Motor neuron (in vitro differentiated cells): ENCODE data around the gene MIDN. TPM values are rescaled to one million over a fixed set of nuclear protein-coding genes. Genes with fewer than 3 reads are reported as not detected.

ENCODE experiments used
- ATAC-seq, 8 experiments: fragments of 200-7000 bp; cut with Tn5 transposase; replicated peaks in 6 of 8; 2 replicates each; pipeline ENCODE4 v1.8.0; 2021; ENCODE audit warnings: mild to moderate bottlenecking in 8 of 8, moderate library complexity in 8 of 8
- H3K27ac ChIP-seq, 2 donors: fragments of 250-450 bp; sonication (Bioruptor Pico); 2 replicates each; pipeline ENCODE4 v1.9.0; 2021; ENCODE audit warnings: antibody characterized with exemption in 2 of 2, mild to moderate bottlenecking in 2 of 2, moderate library complexity in 1 of 2
- H3K4me1 ChIP-seq, 2 donors: fragments of 250-450 bp; sonication (Bioruptor Pico); replicated peaks in 1 of 2; 2 replicates each; pipeline ENCODE4 v1.6.1; 2021; ENCODE audit warnings: antibody characterized with exemption in 2 of 2, mild to moderate bottlenecking in 2 of 2, moderate library complexity in 1 of 2
- H3K4me3 ChIP-seq, 5 donors: fragments of 250-450 bp; sonication (Bioruptor Pico); 2 replicates each; pipeline ENCODE4 v1.9.0; 2021; ENCODE audit warnings: antibody characterized with exemption in 5 of 5, mild to moderate bottlenecking in 5 of 5, moderate library complexity in 4 of 5
- WGBS, 10 experiments: fragments of 450-650 bp; shearing (Covaris generic); methylation state at CpG; one replicate each; pipeline ENCODE4 v1.0.0; 2022; 5-methylcytosine and 5-hydroxymethylcytosine counted together
- in situ Hi-C, 9 experiments: fragments of 400-800 bp; cut with MboI; loops; one replicate each; pipeline ENCODE4 v1.15.0; 2021; ENCODE audit warnings: low sequenced_read_pairs in 9 of 9, low pct_unique_long_range_greater_than_20kb in 2 of 9; ENCODE audit not compliant: unreplicated experiment in 9 of 9
- total RNA-seq, 8 experiments: library from RNA; unstranded; fragments of 300-600 nt; gene quantifications; 2 replicates each; pipeline versions ENCODE4 v1.2.3 to v1.2.4, GENCODE V29; 2022

The MIDN gene
- total RNA-seq, 8 experiments from 2014 or later, result 15.0 to 78.9 (median 35.1) TPM

DNA sequence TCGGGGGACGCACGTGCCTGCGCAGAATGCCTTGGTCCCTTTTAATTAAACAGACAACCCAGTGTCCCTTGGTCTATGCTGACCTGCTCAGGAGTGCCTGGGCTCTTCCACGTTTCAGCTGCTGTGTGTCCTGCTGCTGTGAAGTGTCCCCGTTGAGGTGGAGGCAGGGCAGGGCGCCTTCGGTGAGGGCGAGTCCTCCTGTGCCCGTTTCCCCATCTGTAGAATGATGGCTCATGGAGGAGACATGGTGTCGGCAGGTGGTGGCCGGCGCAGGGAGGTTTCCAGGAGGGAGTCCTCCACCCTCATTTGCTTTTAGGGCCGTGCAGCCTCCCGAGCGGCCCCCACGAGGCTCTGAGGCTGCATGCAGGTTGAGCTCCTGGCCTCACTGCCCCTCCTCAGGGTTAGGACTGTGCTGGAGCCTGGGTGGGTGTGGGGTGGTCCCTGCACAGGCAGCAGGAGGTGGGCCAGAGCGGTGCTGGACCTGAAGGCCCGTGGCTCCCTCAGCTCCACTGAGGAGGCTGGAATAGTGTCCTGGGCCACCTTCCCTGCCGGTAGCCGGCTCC lies 34.0 kb upstream of the MIDN start:
- Histone ChIP-seq H3K4me3 (no peak overlapping the region), H3K4me1 (peaks cover 21 to 27% of the 10 kb centered on the region in 2 donors), H3K27ac (peak overlapping the region; percentile 14 to 39)
- WGBS, 10 experiments, result 59 to 100% (median 76%) methylated on average over 1 to 7 of the region's 21 CpGs; no CpG with 5 or more reads in 5 of the 10 experiments
- in situ Hi-C loops, result no loop called here
- ATAC-seq, result peak in 3 of 8 experiments; percentile 1 to 12 (median 7)

DNA sequence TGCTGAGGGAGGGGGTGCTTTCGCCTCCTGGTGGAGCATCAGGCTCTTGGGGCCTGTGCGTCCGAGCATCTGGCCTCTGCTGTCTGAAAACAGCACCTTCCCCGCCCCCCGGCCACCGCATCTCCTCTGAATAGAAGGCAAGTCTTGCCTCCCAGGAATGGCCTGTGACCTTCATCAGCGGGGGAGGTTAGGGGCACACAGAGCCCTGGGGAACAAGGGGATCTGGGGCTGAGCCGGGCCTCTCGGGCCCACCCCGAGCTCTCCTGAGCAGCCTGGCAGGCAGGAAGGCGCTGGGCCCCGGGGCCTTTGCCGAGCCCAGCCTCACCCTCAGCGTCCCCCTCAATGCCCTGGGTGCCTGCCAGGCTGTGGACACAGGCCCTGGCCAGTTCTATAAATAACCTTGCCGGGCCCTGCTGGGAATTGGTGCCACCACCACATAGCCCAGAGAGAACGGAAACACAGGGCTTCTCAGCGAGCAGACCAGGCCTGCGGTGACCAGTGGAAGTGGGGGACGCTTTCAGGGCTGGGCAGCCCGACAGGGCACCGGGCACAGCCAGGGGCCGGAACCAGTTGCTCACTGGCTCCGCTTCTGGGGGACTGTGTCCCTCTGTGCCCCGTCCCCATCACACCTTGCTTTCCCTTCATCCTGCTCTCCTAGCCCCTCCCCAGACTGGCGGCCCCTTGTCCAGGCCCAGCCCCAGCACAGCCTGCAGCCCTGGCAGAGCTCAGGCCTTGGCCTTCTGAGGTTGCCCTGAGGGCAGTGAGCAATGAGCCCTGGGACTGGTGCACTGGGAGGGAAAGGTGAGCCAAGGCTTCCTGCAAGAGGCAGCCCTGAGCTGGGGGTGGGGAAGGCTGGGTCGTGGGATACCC lies 33.3 kb upstream of the MIDN start:
- Histone ChIP-seq H3K4me1 (peaks cover 21 to 27% of the 10 kb centered on the region in 2 donors), H3K27ac (peak overlapping the region in 1 of 2 donors; percentile 39), H3K4me3 (no peak overlapping the region)
- peak in 6 of 8 experiments; percentile 5 to 48 (median 32) for ATAC-seq
- in situ Hi-C loops, result no loop called here
- 94 to 100% methylated on average over 1 to 3 of the region's 26 CpGs; no CpG with 5 or more reads in 8 of the 10 experiments for WGBS, 10 experiments

DNA sequence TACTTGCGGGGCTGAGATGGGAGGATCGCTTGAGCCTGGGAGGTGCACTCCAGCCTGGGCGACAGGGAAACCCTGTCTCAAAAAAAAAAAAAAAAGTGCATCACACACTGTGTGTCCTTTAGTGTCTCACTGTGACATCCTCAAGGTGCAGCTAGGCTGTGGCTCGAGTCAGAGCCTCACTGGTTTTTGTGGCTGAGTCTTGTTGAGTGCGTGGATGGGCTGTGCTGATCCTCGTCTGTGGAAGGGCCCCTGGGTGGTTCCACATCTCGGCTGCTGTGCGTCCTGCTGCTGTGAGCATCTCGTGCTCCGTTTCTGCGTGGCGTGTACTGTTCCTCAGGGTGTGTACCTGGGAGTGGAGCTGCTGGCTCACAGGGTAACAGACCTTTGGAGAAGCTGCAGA lies 31.6 kb upstream of the MIDN start:
- H3K27ac ChIP-seq, result no peak overlapping the region
- in situ Hi-C loops, result no loop called here
- peaks cover 23 to 29% of the 10 kb centered on the region in 2 donors for H3K4me1 ChIP-seq
- no peak for ATAC-seq
- no peak overlapping the region for H3K4me3 ChIP-seq
- WGBS, 10 experiments, result 60 to 93% (median 83%) methylated on average over 1 to 8 of the region's 12 CpGs; no CpG with 5 or more reads in 5 of the 10 experiments

DNA sequence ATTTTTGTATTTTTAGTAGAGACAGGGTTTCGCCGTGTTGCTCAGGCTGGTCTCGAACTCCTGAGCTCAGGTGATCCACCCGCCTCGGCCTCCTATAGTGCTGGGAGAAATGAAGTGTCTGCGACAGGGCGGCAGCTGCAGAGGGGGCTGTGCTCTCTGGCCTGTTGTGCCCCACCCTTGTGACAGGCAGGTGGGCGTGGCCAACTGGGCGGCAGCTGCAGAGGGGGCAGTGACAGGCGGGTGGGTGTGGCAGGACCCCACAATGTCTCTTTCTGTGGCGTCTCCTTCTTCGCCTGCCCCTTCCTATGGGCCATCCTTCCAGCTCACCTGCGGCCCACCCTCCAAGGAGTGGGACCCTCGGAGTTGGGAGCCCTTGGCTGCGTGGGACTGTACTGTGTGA lies 31.0 kb upstream of the MIDN start:
- peak in 2 of 8 experiments; percentile 1 to 4 for ATAC-seq
- Histone ChIP-seq H3K27ac (peak overlapping the region in 1 of 2 donors; percentile 1), H3K4me1 (peaks cover 26 to 30% of the 10 kb centered on the region in 2 donors), H3K4me3 (no peak overlapping the region)
- 71 to 100% (median 87%) methylated on average over 1 to 6 of the region's 15 CpGs; no CpG with 5 or more reads in 4 of the 10 experiments for WGBS, 10 experiments
- in situ Hi-C loops, result no loop called here

GRCh38 chr19:1218751-1219567 lies 29.4 kb upstream of the MIDN start:
- in situ Hi-C loops, result no loop called here
- Histone ChIP-seq H3K27ac (no peak overlapping the region), H3K4me1 (peaks cover 21 to 28% of the 10 kb centered on the region in 2 donors), H3K4me3 (no peak overlapping the region)
- ATAC-seq, result no peak
- WGBS, 10 experiments, result 67 to 100% methylated on average over 1 of the region's 37 CpGs; no CpG with 5 or more reads in 8 of the 10 experiments

GRCh38 chr19:1219786-1220476 lies 28.5 kb upstream of the MIDN start:
- Histone ChIP-seq H3K4me3 (no peak overlapping the region), H3K4me1 (peaks cover 11 to 18% of the 10 kb centered on the region in 2 donors), H3K27ac (no peak overlapping the region)
- 100% methylated on average over 1 to 3 of the region's 19 CpGs; no CpG with 5 or more reads in 8 of the 10 experiments for WGBS, 10 experiments
- in situ Hi-C loops, result no loop called here
- ATAC-seq, result no peak

DNA sequence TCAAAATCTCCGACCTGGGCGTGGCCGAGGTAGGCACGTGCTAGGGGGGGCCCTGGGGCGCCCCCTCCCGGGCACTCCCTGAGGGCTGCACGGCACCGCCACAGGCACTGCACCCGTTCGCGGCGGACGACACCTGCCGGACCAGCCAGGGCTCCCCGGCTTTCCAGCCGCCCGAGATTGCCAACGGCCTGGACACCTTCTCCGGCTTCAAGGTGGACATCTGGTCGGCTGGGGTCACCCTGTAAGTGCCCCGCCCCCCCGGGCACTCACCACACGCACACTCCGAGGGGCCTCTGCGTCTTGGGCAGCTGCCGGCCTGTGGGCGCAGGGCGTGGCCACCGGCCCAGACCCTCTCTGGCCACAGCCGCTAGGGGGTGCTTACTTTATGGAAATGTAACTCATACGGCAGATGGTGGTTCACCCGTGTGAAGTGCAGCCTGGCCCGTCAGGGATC lies 27.9 kb upstream of the MIDN start:
- no peak overlapping the region for H3K27ac ChIP-seq
- in situ Hi-C loops, result no loop called here
- ATAC-seq, result peak in 1 of 8 experiments; percentile 53
- WGBS, 10 experiments, result 68 to 97% methylated on average over 5 to 7 of the region's 33 CpGs; no CpG with 5 or more reads in 8 of the 10 experiments
- peaks cover 9 to 16% of the 10 kb centered on the region in 2 donors for H3K4me1 ChIP-seq
- H3K4me3 ChIP-seq, result no peak overlapping the region

DNA sequence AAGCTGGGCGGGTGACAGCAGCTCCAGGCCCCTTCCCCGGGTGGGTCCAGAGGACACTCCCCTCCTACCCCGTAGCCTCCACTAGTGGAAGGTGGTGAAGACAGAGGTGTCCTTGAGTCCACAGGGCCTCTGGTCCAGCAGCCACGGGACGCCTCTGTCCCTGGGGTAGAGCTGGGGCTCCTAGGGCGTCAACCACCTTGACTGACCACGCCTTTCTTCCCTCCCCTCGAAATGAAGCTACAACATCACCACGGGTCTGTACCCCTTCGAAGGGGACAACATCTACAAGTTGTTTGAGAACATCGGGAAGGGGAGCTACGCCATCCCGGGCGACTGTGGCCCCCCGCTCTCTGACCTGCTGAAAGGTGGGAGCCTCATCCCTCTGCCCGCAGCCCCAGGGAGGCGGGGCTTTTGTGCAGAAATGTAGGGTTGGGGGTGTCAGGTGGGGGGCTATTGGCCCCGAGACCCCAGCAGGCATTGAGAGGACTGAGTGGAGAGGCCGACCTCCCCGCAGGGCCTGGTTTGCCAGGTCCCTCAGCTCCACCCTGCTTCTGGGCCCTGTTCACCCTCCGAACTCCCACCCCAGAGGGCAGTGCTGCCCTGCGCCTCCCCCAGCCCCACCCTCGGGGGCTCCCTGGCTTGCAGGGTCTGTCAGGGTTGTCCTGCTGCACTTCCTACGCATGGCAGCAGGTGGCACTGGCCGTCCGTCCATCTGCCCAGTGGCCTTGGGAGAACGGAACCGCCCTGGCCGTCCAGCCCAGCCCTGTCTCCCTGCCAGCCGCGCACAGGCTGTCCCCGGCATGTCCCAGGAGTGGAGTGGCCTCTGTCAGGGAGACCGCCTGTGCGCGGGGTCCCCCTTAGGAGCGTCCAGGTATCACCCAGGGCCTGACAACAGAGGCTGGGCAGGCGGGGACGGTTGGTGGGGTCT lies 27.1 kb upstream of the MIDN start:
- no peak overlapping the region for H3K4me3 ChIP-seq
- H3K27ac ChIP-seq, result peak overlapping the region in 1 of 2 donors; percentile 22
- ATAC-seq, result peak; percentile 31 to 70 (median 58)
- WGBS, 10 experiments, result 40 to 100% (median 84%) methylated on average over 1 to 7 of the region's 38 CpGs; no CpG with 5 or more reads in 6 of the 10 experiments
- H3K4me1 ChIP-seq, result peaks cover 7 to 16% of the 10 kb centered on the region in 2 donors
- in situ Hi-C loops, result no loop called here

- peaks cover 7 to 14% of the 10 kb centered on the region in 2 donors for H3K4me1 ChIP-seq
- peak overlapping the region in 1 of 2 donors; percentile 25 for H3K27ac ChIP-seq
- ATAC-seq, result peak in 2 of 8 experiments; percentile 0 to 2
- in situ Hi-C loops, result no loop called here
- H3K4me3 ChIP-seq, result no peak overlapping the region
- WGBS, 10 experiments, result 95% methylated on average over 4 of the region's 22 CpGs; no CpG with 5 or more reads in 9 of the 10 experiments
These were observed 26.5 kb upstream of the MIDN start for GRCh38 chr19:1221904-1222255.

DNA sequence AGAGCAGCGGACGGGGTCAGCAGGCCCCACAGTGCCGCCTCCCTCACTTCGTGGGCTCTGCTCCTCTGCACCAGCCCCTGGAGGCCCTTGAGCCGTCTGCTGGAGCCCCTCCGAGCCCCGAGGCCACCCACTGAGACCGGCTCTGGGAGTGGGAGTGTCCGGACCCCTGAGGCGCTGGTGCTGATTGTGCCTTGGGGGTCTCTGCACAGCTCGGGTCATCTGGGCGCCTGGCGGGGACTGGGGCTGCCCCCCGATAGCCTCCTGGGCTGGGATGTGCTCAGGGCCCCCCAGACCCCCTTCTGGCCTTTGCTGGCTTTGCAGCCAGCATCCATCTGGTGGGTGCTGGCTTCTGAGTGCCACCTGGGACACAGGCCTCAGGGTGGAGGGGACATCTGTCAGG lies 26.0 kb upstream of the MIDN start:
- Histone ChIP-seq H3K4me1 (peaks cover 7 to 10% of the 10 kb centered on the region in 2 donors), H3K27ac (peak overlapping the region in 1 of 2 donors; percentile 25), H3K4me3 (no peak overlapping the region)
- in situ Hi-C loops, result no loop called here
- WGBS, 10 experiments, result no CpG with 5 or more reads among the region's 14 CpGs
- ATAC-seq, result no peak

DNA sequence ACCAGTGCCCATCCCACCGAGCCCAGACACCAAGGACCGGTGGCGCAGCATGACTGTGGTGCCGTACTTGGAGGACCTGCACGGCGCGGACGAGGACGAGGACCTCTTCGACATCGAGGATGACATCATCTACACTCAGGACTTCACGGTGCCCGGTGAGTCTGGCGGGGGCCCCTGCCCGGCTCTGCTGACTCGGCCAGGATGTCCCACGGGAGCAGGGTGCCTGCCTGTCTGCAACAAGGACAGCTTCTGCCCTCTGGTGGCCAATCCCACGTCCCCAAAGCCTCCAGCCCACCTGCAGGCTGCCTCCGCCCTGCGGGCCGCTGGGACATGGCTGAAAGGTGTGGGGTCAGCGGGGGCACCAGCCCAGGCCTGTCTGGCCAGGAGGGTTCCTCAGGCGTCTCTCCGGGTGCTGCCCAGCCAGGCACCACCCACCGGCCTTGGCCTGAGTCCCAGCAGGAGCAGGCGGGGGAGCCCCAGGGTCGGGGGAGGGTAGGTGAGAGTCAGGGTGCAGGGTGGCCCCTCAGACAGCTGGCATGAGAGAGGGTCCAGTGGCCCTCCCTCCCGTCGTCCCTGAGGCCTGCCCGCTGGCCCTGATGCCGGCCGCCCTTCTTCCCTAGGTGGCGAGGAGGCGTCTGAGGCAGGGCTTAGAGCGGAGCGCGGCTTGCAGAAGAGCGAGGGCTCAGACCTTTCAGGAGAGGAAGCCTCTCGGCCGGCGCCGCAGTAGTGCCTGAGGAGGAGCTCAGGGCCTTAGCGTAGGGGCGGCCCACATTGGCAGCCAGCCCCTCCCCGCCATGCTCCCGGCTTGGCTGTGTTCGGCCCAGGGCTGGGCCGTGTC lies 25.1 kb upstream of the MIDN start:
- in situ Hi-C loops, result no loop called here
- H3K4me1 ChIP-seq, result peaks cover 6 to 7% of the 10 kb centered on the region in 2 donors
- peak in 6 of 8 experiments; percentile 6 to 30 (median 17) for ATAC-seq
- no peak overlapping the region for H3K4me3 ChIP-seq
- WGBS, 10 experiments, result 65 to 92% (median 90%) methylated on average over 4 to 10 of the region's 48 CpGs; no CpG with 5 or more reads in 7 of the 10 experiments
- H3K27ac ChIP-seq, result no peak overlapping the region
